Measurements from ENCODE around the gene RPS21.
A peak's percentile ranks its signal among the peaks of the same experiment; 100 is the strongest.

RPS21 gene

DNA sequence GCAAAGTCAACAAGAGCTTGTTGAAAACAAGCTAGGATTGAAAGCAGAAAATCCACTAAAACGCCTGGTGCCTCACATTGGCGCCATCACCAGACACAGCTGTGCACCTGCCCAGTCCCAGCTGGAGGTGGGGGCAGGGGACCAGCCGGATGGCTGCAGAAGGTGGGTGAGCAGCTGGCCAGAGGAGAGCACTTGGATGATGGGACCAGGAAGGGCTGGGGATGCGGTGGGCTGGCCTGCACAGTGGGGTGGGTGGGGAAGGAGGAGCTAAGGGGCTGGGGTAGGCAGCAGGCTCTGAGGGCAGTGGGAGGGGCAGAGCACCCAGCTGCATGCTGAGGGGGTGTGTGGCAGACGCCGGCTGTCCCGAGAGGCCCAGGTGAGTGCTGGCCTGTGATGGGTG, 13.1 kb downstream of the RPS21 start:
- DNase-seq: peak; percentile 89

- DNase-seq: no peak
Measured at GRCh38 chr20:62400541-62400940, 13.6 kb downstream of the RPS21 start.

DNA sequence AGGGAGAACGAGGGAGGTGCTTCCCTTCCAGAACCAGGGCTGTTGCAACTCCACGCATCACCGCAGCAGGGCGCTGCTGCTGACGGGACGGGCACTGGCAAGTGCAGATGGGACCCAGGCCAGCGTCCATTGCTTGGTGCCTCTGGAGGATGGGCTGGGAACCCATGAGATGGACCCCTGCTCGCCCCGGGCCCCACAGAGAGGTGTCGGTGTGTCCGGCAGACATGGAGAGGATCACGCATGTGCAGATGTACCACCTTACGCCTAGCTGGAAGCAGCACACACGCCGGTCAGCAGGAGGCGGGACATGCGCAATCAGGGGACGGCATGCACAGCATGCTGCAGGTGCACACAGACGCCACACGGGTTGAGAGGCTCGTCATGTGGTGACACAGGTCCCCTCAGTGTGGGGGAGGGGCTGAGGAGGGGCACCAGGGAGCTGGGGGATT, 14.5 kb downstream of the RPS21 start:
- DNase-seq: no peak

DNA sequence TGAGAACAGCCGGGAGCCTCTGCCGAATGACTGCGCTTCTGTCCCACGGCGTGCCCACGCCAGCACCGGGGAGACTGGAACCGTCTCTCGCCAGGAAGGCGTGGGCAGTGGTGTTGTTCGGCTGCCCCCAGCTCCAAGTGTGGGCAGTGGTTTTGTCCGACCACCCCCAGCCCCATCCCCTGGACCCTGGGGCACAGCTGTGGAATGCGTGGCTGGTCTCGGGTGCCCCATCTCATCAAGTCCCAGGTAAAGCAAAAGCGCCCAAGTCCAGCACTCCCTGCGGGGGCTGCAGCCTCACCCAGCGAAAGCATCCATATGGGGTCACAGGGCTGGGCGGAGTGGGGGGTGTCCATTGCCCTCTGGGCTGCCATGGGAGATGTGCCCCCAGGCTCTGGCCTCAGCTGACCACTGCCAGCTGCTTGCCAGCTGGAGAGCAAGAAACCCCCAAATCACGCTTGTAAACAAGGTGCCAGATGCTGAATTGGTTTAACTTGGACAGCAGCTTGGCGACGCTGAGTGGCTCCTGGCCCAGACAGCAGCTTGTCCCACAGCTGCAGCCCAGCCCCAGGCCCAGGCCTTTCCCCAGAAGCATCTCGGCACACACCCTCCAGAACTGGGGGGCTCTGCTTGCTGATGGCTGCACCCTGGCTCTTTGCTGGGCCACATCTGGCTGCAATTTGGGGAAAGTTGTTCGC, 15.7 kb downstream of the RPS21 start:
- no peak for DNase-seq

DNA sequence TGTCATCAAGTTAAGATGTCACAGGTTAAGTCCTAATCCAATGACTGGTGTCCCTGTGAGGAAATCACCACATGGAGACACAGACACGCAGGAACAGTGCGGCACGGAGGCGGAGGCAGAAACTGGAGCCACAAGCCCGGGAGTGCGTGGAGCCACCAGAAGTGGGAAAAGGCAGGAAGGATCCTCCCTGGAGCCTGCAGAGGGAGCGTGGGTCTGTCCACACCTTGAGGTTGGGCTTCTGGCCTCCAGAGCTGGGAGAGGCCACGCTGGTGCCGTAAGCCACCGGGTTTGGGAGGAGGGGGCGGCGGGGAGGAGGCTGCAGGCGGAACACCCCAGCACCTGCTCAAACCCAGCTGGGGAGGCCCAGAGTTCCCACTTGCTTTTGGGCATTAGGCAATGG, 16.4 kb downstream of the RPS21 start:
- DNase-seq: no peak

DNA sequence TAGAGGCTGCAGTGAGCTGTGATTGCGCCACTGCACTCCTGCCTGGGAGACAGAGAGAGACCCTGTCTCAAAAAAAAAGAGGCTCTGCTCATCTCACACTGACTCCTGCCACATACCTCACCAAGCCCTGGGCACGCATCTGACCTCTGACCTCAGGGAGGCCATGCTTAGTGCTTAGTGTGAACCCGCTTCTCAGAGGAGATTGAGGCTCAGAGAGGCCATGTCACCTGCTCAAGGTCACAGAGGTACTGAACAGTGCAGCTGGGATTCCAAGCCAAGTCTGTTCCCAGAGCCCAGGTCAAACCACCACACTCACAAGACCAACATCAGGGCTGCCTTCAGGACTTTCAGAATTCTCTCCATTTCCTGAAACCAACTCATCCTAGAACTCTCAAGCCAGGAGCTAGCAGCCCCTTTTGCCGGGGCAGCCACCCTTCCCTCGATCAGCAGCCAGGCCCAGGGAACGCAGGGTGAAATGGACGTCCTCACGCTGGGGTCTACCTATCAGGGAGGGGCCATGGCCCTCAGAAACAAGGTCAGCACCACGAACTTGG, 17.3 kb downstream of the RPS21 start:
- no peak for DNase-seq

DNA sequence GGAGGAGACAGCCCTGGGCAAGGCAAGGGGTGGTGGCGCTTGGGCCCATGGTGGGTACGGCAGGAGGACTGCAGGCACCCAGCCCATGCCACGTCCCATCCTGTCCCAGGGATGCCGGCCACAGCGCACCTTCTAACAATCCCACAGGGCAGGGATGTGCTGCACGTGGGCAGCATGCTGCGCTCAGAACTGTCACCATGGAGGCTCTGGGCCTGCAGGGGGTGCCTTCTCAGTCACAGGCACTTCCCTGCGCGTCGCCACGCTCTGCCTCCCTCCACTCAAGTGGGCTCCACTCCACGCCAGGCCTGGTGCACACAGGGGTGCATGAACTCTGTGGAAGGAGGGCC, 17.8 kb downstream of the RPS21 start:
- DNase-seq: no peak

DNA sequence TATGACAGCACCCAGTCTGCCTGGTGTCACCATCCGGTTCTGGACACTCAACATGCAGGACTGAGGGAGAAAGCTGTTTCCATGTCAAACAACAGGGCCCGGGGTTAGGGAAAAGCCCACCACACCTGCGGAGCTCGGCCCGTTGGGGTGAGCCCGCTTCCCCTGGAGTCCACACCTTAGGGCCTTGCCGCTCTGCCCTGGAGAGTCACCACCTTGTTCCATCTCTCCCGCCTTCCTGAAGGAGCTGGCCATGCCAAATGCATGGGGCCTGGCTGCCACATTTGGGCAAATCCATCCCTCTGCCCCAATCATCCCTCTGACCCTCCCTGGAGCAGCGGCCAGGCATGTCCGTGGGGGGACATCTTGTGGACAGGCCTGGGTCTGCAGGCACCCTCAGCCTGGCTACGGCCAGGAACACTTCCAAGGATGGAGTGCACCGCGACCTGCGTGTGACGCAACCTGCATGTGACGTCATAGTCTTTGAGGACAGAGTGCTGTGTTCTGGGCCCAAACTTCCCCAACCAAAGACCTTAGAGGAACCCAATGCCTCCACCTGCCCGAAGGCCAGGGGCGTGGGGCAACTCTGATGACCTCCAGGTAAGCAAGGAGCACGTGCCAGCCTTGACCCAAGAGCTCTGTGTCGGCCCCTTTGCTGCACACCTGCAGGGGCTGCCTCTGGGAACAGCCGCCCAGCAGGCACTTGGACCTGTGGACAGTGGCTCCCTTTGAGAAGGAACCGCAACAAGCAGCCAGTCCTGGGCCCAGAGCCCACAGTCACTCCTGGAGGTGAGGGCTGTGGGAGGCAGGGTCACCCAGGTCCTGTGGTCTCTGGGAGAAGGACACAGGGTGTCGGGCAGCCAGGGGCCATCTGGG, 18.4 kb downstream of the RPS21 start:
- DNase-seq: peak; percentile 50

DNA sequence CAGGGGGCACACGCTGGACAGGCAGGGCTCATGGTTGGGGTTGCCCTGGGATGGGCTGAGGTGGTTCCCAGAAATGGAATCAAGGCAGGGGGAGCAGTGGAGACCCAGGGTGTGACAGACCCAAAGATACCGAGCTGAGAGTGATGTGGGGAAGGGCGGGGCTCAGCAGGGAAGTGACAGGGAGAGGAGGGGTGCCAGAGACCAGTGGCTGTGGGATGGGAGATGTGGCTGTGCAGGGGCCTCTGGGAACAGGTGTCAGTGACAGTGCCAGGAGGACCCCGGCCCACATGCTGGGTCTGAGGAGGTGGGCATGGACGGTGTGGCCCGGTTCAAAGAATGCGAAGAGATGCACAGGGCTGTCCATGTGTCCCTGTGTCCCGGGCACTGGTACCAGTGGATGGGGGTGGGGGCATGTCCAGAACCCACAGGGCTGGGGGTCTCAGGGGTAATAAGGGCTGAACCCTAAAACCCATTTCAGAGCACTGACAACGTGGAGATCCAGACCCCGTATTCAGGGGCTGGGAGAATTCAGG, 19.1 kb downstream of the RPS21 start:
- DNase-seq: no peak

DNA sequence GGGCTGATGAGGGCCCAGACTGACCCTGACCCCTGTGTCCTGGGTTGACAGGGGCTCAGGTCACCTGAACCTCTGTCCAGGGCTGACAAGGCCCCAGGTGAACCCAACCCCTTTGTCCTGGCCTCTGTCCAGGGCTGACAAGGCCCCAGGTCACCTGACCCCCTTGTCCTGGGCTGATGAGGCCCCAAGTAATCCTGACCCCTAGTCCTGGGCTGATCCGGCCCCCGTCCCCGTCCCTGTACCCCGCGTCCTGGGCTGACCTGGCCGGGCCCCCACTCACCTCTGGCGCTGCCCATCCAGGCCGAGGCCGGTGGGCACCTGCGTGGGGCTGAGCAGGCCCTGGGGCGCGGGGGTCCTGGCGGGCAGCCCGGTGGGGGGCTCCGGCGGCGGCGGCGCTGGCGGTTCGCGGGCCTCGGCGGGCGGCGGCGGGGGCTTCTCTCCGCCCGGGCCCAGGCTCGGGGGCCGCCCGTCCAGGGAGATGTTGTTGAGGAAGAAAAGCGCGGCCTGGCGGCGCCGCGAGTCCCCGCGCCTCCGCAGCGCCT, 19.8 kb downstream of the RPS21 start:
- DNase-seq: peak; percentile 40

GRCh38 chr20:62407221-62407992, 20.5 kb downstream of the RPS21 start, which contains the start of gene CABLES2:
Gene CABLES2, minus strand, starts transcription at chr20:62407285. Its CDS starts 9 bp downstream, at chr20:62407276.
- DNase-seq: peak; percentile 98

DNA sequence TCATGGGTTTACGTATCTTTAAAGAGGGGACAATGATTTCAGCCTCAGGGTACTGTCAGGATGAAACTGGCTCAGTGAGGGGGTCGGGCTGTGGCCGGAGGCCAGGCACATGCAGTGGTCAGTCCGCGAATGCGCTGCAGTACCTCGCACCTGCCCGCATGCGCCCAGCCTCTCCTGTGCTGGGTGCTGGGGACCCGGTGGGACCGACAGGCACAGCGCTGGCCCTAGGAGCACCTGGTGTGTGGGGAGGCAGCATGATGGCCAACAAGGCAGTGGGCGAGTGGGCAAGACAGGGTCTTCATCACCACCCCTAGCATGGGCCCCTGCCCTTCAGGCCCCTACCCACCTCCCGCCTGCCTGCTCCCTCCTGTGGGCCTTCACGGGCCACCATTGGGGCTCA, 21.2 kb downstream of the RPS21 start:
- no peak for DNase-seq

GRCh38 chr20:62408640-62409039, 21.7 kb downstream of the RPS21 start:
- no peak for DNase-seq

DNA sequence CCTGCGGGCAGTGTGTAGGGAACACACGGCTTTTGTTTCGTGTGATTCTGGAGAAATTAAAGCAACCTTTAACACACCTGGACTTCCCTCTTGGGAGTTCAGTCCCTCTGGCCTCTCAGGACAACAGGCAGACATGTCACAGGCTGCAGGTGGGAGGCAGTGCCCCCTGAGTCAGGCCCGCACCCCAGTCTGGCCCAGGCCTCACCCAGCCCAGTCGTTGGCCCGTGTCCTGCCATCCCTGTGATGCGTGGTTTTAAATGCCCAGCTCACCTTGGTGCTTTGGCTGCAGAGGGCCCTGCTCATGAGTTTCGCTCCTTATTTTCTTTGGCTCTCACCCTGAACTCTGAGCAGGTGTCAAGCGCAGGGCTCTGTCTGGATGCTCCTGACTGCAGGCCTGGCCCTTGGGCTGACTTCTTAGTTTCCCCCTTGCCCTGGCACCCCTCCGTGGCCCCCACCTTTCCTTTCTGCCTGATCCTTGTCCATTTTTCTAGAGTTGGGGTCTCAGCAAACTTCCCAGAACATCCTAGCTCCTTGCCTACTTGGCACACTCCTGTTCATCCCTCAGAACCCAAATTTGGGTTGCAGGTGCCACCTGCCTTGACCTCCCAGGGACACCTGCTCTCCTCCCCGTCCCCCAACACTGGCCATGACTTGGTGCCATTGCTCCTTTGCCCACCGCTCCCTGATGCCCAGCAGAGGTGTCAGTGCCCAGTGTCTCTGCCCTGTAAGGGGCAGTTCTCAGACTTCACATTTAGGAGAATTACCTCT, 22.4 kb downstream of the RPS21 start:
- DNase-seq: no peak

- DNase-seq: peak; percentile 88
Measured at GRCh38 chr20:62409931-62410745, 23.2 kb downstream of the RPS21 start.

GRCh38 chr20:62410746-62411478, 24.0 kb downstream of the RPS21 start:
- DNase-seq: no peak

DNA sequence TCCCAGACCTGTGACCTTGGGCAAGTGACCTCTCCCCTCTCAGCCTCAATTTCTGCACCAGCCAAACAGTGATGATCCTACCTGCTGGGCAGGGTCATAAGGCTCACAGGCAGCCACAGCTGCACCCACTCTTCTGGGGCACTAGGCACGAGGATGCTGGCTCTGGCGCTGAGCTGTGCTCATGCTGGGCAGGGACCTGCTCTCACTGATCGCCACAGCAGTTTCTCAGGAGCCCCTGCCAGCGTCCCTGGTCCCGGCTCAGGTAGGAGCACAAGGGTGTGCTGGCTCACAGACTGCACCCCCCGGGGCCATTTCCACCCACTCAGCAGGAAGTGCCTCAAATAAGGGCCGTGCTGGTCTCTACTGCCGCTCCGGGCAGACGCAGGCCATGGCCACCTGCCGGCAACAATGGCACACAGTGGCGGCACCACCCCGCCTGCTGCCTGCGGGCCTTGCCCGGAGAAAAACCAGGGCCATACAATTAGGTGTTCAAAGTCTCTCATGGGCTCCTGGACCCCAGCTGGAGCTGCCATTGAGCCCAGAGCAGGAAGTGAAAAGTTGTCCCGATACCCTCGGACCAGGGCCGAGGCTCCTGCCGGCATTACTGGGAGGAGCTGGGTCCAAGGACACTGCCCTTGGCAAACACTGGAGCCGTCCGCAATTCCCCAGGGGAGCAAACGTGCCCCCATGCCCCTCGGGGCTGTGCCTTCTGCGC, 24.7 kb downstream of the RPS21 start:
- no peak for DNase-seq

DNA sequence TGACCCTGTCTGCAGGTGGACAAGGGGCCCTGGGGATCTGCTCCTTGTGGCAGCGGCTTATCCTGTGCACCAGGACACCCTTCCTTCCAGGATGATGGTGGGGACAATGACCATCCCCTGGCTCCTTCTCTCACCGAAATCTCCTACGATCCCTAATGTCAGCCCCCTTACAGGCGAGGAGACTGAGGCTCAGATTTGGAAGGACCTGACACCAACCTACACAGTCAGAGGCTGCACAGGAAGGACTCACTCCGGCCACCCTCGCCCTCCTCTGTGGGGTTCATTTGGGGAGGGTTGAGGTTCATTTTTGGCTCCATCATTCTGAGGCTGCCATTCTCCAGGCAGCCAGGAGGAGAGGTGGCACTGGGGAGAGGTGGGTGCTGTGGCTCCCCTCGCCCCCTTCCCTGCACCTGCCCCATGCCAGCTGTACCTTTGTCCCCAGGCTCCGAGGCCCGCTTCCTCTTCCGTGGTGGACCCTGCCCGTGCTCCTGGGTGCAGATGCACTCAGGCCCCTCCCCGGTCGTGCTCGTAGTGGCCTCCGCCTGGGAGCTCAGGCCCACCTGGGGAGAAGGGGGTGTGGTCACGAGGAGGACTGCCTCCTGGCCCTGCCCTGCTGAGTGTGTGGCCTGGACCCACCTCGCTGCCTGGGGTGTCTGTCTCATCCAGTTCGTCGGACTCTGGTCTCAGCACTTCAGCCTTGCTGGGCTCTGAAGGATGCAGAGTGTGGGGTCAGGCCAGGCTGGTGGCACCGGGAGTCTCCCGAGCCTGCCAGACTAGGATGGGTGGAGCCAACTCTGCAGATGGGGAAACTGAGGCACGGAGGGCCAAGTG, 25.5 kb downstream of the RPS21 start:
- DNase-seq: no peak
